Omental fat pad (tissue), 4 donors: Measurements from ENCODE around the gene NYAP2. TPM values are rescaled to one million over a fixed set of nuclear protein-coding genes. Genes with fewer than 3 reads are reported as not detected.

Experiments
- ATAC-seq: fragments of 150-250 bp; one replicate; pipeline ENCODE4 v1.9.1; 2016; ENCODE audit warnings: mild to moderate bottlenecking, moderate library complexity; ENCODE audit not compliant: low FRiP score
- DNase-seq: peaks from one replicate; pipeline ENCODE4 v3.0.0-alpha.2; 2019; ENCODE audit warnings: low spot score
- CTCF ChIP-seq, 3 donors: fragments of 450-650 bp; IDR thresholded peaks; one replicate each; pipeline ENCODE4 v1.5.1; 2016 to 2017; ENCODE audit warnings: antibody characterized with exemption in 3 of 3, mild to moderate bottlenecking in 3 of 3, moderate library complexity in 2 of 3
- total RNA-seq, 4 donors: library from RNA; depleted of rRNA; stranded (reverse); fragments of >200 nt; gene quantifications; one replicate each; pipeline ENCODE4 v1.1.0, GENCODE V29; 2016

NYAP2 gene
- total RNA-seq, 4 donors from 2014 or later, result not detected

GRCh38 chr2:225590932-225591331 is 191.4 kb downstream of the NYAP2 start:
- TF ChIP-seq CTCF (IDR thresholded peaks at IDR 0.05), result no peak
- no peak for DNase-seq
- no peak for ATAC-seq

- ATAC-seq, result no peak
- no peak for TF ChIP-seq CTCF (IDR thresholded peaks at IDR 0.05)
- DNase-seq, result no peak
Measured at GRCh38 chr2:225597911-225598310, 198.4 kb downstream of the NYAP2 start.

GRCh38 chr2:225598426-225598825 is 198.9 kb downstream of the NYAP2 start:
- DNase-seq, result no peak
- TF ChIP-seq CTCF (IDR thresholded peaks at IDR 0.05), result no peak
- no peak for ATAC-seq

GRCh38 chr2:225598897-225599296 is 199.4 kb downstream of the NYAP2 start:
- ATAC-seq (no peak), DNase-seq (no peak)
- TF ChIP-seq CTCF (IDR thresholded peaks at IDR 0.05), result no peak

- ATAC-seq (no peak), DNase-seq (no peak)
- no peak for TF ChIP-seq CTCF (IDR thresholded peaks at IDR 0.05)
Measured at GRCh38 chr2:225599856-225600255, 200.3 kb downstream of the NYAP2 start.

- DNase-seq, result no peak
- TF ChIP-seq CTCF (IDR thresholded peaks at IDR 0.05), result no peak
- ATAC-seq, result no peak
Measured at GRCh38 chr2:225600444-225600843, 200.9 kb downstream of the NYAP2 start.

- DNase-seq, result no peak
- no peak for ATAC-seq
- TF ChIP-seq CTCF (IDR thresholded peaks at IDR 0.05), result no peak
Measured at GRCh38 chr2:225600865-225601264, 201.4 kb downstream of the NYAP2 start.
